GM21576 (cell line): ENCODE data around the gene TBC1D16.

ENCODE experiments used
- ATAC-seq: cut with Tn5 transposase; IDR thresholded peaks from one replicate; pipeline ENCODE4 v1.9.1; 2021; ENCODE audit warnings: mild to moderate bottlenecking, moderate library complexity; ENCODE audit not compliant: unreplicated experiment

The TBC1D16 gene

GRCh38 chr17:79989106-79989835, 46.4 kb downstream of the TBC1D16 start:
- no peak for ATAC-seq

GRCh38 chr17:79988185-79988971, 47.3 kb downstream of the TBC1D16 start:
- ATAC-seq, result no peak

DNA sequence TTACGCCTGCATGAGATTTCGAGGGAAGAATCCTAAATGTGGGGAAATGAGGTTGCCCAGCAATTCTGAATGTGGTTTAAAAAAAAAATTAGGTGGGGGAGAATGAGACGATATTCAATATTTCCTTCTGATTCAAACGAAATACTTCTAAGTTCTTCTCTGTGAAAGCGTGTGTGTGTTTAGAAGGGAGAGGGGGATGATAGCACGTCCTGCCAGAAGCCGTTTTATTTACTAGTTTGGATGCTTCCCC, 47.8 kb downstream of the TBC1D16 start:
- no peak for ATAC-seq

- no peak for ATAC-seq
These were observed 48.3 kb downstream of the TBC1D16 start for GRCh38 chr17:79987187-79987934.

DNA sequence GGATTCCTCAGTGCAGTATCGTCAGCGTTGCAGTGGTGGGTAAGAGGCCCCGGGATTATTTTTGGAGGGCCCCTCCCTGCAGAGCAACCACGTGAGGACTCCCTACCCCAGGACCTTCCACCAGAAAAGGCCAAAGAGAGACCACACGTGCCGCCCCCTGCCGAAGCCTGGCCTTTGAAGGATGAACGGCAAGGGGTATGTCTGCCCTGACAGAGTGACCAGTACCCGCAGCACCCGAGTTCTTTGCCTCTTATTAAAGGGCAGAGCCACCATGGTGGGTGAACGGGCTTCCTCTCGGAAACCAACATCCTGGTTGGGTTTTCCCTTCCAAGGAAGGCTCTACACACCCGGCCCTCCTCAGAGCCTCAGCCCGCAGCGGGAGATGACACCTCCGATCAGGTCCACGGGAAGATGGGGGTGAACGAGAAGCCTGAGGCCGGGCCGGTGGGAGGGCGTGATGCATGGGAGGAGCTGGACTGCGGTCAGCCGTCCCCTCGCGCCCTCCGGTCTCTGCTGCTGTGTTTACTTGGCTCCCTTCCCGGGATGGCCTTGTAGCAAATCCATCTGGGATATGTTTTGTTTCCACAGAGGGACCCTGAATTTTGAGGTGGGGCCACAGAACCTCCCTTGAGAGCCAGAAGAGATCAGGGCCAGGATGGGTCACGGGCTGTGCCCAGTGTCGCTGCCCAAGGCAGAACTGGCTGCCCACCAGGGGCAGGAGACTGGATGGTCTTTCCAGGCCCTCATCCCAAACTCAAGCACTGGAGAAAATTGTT, 49.1 kb downstream of the TBC1D16 start:
- no peak for ATAC-seq

DNA sequence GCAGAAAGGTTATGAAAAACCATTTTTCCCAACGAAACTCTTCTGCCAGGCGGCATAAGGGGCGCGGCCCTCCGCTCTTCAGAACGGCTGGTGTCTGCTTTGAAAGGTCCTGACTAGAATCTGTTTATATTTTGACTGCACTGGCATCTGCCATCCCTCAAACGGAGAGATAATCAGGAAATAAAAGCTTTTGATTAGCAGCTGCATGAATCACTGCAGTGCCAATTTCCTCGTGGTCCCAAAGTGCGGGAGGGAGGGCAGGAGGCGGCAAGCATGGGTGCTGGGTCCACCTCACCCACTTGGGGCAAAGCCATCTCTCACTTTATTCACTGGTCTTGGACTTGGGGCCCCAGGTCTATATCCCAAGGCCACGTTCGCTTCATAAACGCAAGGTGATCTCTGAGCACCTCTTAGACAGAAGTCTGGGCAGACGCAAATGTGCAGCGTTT, 49.7 kb downstream of the TBC1D16 start:
- ATAC-seq, result no peak

GRCh38 chr17:79985361-79985942, 50.2 kb downstream of the TBC1D16 start:
- no peak for ATAC-seq

- no peak for ATAC-seq
These were observed 50.8 kb downstream of the TBC1D16 start for GRCh38 chr17:79984877-79985276.

- ATAC-seq, result no peak
These were observed 51.4 kb downstream of the TBC1D16 start for GRCh38 chr17:79984045-79984840.

- no peak for ATAC-seq
These were observed 52.2 kb downstream of the TBC1D16 start for GRCh38 chr17:79983456-79983855.

DNA sequence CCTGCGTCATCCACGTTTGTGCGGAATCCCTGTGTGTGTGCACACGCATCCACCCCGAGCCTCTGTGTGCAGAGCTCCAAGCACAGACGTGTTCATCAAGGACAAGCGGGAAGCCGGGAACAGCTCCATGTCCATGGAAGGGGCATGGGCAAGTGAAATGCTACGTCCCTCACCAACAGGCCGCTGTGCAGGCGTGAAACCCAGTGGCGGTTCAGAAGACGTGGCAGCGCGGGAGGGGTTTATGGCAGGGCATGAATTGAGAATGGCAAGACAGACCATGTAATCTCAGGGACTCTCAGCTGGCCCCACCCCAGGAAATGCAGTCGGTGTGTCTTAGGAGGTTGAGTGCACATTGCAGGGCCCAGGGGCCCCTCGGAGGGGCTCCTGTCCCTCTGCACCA, 52.7 kb downstream of the TBC1D16 start:
- ATAC-seq, result no peak

DNA sequence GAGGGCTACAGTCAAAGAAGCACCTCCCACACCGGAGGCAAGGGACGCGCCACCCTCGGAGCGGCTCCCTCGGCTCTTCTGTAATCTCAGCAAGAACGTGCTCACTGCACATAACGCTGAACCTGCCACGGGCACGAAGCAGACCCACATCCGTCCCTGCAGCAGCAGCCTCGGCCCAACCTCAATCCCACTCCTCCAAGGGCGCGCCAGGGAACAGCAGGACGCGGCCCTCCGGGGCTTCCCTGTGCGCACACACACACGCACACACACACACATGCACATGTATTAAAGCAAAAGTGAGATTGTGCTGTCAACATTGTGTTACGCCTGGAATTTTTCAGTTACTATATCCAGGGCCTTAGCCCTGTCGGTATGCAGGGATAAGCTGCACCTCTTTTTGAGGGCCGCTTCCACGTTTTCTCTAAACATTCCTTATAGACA, 54.0 kb downstream of the TBC1D16 start:
- ATAC-seq, result no peak

GRCh38 chr17:79981090-79981489, 54.6 kb downstream of the TBC1D16 start:
- no peak for ATAC-seq

- ATAC-seq, result no peak
These were observed 55.2 kb downstream of the TBC1D16 start for GRCh38 chr17:79980246-79981043.

DNA sequence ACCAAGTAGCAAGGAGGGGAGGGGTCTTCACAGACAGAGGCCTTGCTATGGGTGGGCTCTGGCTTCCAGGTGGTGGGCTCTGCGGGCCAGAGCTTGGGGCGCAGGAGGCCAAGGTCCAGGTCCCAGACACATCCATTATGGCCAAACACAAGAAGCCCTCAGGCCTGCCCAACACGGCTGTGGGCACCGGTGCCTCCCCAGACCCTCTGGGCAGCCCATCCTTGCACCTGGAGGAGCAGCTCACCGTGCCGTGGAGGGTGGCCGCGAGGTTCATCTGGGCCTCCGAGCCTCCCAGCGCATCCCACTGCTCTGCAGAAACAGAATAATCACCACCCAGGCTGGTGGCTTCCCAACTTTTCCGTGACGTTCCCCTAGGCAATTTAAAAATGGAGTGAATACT, 55.9 kb downstream of the TBC1D16 start:
- no peak for ATAC-seq

GRCh38 chr17:79979221-79979741, 56.4 kb downstream of the TBC1D16 start:
- no peak for ATAC-seq

DNA sequence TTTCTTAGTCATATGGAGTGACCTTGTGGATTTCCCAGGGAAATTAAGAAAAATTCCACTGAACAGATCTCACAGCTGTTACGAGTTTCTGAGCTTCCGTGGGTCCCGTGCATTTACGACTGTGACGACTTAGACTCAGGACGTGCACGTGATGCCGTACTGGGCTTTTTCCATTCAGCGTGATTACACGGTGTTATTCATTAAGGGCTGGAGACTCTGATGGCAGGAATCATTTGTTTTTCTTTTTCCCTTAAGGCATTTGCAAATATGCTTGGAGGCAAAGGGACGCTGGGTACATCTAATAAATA, 57.2 kb downstream of the TBC1D16 start:
- no peak for ATAC-seq

- ATAC-seq, result no peak
These were observed 57.7 kb downstream of the TBC1D16 start for GRCh38 chr17:79977708-79978547.
